Ecto neural progenitor cell (in vitro differentiated cells): ENCODE measurements around the gene RBPJ.

Experiments used
- DNase-seq: peaks from one replicate; pipeline ENCODE4 v3.0.0-alpha.2; 2018; ENCODE audit warnings: low spot score

The RBPJ gene

GRCh38 chr4:26420913-26421312, 100.1 kb downstream of the RBPJ start:
- no peak for DNase-seq

GRCh38 chr4:26424153-26424552, 103.3 kb downstream of the RBPJ start:
- no peak for DNase-seq

GRCh38 chr4:26424838-26425237, 104.0 kb downstream of the RBPJ start:
- no peak for DNase-seq

GRCh38 chr4:26425953-26426352, 105.1 kb downstream of the RBPJ start:
- DNase-seq: no peak

- no peak for DNase-seq
These were observed 106.1 kb downstream of the RBPJ start for GRCh38 chr4:26426892-26427291.

DNA sequence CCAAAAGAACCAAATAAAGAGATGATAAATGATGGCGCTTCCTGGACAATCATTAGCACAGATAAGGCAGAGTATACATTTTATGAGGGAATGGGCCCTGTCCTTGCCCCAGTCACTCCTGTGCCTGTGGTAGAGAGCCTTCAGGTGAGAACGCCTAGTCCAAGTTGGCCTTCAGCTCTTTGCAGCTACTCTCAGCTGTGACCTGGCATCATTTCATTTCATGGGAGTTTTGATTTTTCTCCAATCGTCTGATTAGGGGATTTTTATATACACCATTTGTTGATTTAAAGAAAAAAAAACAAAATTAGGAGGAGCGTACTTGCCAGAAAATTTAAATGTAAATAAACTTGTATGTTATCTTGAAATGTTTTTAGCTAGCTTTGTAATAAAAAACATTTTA, 109.1 kb downstream of the RBPJ start:
- DNase-seq: no peak

DNA sequence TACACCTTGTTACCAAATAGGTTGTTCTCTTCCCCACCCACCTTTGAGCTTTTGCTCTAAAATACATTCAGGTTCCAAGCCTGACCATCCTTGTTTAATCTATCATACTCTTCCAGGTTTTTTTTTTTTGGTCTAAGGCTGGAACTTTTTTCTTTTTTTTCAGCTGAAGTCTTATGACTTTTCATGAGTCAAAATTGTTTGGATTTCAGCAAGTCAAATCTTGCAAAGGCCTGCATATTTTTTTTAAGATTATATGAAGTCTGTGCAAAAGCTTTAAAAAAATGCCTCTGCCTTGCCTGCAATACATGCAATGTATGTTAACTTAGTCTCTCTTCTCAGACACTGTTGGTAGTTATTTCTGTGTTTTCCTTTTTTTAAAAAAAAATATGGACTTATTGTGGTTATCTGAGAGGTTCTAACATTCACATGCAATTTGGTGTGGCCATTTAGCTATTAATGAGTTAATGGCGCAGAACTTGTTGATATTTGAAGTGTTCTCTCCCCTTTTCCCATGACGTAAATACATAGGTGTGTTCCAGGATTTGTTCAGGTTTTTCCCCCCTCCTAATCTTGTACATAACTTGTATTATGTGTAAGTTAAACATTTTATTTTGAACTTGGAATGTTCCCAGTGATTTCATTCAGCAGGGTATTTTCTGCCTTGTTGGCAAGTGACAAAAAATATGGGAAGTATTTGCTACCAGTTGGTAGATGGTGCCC, 110.8 kb downstream of the RBPJ start:
- DNase-seq: no peak

DNA sequence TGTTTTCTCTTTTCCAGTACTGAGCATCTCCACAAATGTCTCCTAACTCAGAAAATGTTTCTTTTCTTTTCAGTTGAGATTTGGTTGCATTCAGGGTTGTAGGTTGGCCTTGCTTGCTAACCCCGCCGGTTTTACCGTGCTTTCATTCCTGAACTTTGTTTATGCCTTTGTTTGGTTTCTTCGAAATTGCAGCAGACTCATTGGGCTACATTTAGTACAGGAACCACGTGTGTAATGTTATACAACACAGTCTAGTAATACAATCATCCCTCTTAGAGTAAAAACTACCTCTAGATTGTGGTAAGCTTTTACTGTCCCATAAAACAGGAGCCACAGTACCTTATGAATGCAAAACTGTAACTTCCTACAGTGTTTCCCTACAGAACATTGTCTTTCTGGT, 111.6 kb downstream of the RBPJ start:
- no peak for DNase-seq

DNA sequence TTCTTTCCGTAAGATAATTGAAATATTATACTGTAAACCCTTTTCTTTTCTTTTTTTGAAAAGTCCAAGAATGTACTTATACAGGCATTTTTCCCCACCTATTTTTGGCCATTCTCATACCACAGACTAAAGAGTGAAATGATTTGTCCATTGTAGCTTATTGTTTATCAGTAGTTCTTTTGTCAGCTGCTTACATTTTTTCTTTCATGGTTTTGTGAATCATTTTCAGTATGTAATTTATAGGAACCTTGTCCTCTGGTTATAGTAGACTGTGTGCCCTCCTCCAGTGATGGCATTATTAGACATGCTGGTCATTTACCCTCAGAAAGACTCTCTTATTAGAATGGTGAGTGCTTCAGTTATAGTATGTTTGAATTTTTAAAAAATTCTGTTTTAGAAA, 112.7 kb downstream of the RBPJ start:
- no peak for DNase-seq

DNA sequence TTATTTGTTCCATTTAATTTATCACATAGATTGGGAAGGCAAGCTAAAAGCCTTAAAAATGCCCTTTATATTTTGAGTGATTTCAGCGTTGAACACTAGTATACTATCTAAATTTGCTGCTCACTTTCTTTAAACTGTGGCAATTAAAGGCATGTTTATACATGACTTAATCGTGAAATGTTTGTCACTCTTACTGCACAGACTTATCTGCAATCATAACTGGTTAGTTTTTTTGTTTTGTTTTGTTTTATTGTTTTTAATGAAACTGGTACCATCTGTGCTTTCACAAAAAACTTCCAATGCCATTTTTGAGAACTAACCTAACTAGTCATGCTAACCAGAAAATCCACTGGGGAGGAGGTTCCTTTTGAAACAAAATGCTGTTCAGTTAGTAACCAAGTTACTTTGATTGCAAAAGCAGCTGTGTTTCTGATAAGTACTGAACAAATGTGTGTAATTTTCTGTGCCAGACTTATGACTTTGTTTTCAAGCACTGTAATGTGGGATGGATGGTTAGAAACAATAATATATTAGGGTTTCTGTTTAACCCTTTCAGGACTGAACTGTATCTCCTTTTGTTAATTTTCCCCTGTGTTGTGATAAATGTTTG, 113.3 kb downstream of the RBPJ start:
- no peak for DNase-seq

GRCh38 chr4:26441102-26441501, 120.3 kb downstream of the RBPJ start:
- no peak for DNase-seq

DNA sequence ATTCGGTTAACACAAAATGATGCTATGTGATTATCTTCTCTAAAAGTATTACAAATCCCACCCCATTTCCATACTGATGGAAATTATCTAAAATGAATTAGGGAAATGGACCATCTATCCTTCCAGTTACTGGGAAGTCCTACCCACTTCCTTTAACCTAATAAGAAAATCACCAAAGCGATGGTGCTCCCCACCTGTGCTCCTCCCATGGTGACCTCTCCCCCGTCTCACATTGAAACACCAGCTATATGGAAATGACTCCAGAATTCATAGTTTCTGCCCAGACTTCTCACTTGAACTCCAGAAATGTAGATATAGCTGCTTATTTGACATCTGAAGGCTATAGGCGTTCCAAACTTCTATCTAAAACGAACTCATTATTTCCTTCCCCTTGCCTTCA, 121.0 kb downstream of the RBPJ start:
- no peak for DNase-seq

GRCh38 chr4:26447378-26447777, 126.6 kb downstream of the RBPJ start:
- no peak for DNase-seq

DNA sequence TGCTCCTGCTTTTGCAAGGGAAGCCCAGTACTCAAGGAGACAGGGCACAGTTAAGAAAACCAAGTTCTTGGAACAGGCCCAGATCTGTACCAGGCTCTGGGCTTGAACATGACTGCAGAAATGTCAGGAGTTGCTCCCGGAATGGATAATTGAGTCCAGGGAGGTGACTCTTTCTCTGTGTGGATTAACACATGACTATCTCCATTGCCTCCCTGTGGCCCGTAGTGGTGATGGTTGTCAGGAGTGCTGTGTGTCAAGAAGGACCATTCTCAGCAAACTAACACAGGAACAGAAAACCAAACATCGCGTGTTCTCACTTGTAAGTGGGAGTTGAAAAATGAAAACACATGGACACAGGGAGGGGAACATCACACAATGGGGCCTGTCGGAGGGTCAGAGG, 129.6 kb downstream of the RBPJ start:
- DNase-seq: no peak

DNA sequence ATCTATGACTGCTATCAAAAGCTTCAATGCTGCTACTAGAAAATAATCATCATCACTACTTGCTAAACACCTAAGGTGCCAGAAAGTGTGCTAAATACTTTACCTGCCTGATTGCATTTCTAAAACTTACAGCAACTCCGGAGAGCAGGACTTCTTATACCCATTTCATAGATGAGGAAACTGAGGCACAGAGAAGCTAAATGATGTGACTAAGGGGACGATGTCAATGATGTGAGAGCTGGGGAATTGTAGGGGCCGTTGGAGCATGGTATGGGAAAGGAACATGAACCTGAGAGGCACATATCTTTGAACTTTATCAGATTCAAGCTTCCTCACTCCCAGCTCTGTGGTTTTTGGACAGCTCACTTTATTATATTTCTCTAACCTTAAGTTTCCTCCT, 130.8 kb downstream of the RBPJ start:
- DNase-seq: no peak

GRCh38 chr4:26452565-26453531, 132.0 kb downstream of the RBPJ start:
- no peak for DNase-seq

- DNase-seq: no peak
These were observed 134.1 kb downstream of the RBPJ start for GRCh38 chr4:26454961-26455360.

GRCh38 chr4:26455571-26455970, 134.8 kb downstream of the RBPJ start:
- DNase-seq: no peak

- DNase-seq: no peak
These were observed 136.6 kb downstream of the RBPJ start for GRCh38 chr4:26457412-26457811.

DNA sequence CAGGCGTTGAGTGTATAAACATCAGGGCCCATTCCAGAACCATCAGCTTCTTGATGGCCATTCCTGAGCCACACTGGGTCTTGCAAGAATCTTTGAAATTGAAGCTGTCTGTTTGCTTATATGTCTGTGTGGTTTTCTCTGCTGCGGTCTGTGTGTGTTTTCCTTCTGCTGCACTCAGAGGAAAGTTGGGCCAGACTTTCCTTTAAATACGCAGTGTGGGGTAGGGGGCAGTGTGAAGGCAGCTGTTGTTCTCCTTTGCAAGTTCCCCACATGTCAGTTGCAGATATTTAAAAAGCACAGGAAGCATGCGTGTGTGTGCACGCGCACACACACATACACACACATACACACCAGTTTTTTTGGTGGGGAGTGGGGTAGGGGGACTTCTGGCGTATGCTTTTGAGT, 137.3 kb downstream of the RBPJ start:
- no peak for DNase-seq

DNA sequence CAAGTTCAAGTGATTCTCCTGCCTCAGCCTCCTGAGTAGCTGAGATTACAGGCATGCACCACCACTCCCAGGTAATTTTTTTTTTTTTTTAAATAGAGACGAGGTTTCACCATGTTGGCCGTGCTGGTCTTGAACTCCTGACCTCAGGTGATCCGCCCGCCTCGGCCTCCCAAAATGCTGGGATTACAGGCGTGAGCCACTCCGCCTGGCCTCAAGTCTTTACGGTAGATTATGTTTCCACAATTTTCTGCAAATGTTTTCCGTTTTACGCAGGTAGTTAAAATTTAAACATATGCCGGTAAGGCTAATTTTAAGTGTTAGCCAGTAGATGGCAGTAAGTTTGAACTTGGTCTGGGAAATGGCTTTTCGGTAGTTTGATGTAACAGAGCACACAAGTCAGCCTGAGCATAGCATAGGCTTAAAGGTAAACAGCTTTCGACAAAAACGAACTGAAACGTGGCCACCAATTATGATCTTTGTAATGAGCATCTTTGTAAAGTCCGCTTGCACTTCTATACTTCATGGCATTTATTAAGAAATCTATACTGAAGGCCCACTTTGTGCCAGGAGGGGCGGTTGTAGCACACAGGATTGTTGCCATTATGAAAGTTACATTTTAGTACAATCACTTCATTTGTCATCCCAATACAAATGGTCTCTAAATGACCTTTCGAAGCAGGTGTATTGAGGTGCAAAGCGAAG, 138.4 kb downstream of the RBPJ start:
- no peak for DNase-seq
